SK-MEL-5 (cell line): Measurements from ENCODE around the gene TNFAIP2. TPM values are rescaled to one million over a fixed set of nuclear protein-coding genes. Genes with fewer than 3 reads are reported as not detected.

Experiments
- DNase-seq: peaks from one replicate; pipeline ENCODE4 v3.0.0-alpha.2; 2016; ENCODE audit warnings: low read depth, low spot score
- in situ Hi-C: cut with HindIII; loops from 2 replicates; pipeline ENCODE4 v1.10.0; 2016; ENCODE audit warnings: low sequenced_read_pairs, high pct_unique_total_duplicates, low pct_unique_long_range_greater_than_20kb
- total RNA-seq: library from RNA; depleted of rRNA; stranded (reverse); fragments of >200 nt; shearing (Covaris generic); gene quantifications from 2 replicates; pipeline ENCODE4 v1.2.3, GENCODE V29; 2014

The TNFAIP2 gene
- total RNA-seq, 1 experiment from 2014 or later: not detected

DNA sequence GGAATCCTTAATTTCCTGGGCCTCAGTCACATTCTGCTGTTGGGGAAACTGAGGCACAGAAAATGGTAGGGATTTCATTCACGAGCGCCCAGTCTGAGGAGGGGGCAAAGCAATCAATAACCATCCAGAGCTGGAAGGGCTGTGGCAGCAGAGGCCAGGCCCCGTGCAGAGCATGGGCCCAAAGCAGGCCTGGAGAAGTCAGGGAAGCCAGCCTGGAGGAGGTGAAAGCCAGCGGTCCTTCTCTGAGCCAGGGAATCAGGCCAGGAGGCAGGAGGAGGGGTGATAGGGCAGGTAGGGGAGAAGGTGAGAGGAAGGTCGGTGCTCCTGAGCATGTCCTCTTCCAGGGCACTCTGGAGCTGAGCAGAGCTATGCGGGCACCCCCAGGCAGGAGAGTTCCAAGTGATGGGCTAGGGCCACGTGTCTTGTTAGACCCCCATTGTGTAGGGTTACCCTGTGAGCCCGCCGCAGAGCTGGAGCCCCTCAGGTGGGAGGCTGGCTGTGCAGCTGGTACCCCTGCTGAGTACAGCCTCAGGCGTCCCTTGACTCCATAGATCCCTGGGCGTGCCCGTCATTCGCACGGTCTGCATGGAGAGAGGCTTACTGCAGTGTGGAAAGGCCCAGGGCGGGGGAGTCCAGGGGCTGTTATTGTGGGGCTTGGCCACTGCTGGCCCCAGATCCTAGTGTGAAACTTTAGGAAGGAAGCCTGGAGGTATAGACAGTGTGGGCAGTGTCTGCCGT, 4.8 kb downstream of the TNFAIP2 start:
- DNase-seq: no peak
- in situ Hi-C loops: no loop called here

DNA sequence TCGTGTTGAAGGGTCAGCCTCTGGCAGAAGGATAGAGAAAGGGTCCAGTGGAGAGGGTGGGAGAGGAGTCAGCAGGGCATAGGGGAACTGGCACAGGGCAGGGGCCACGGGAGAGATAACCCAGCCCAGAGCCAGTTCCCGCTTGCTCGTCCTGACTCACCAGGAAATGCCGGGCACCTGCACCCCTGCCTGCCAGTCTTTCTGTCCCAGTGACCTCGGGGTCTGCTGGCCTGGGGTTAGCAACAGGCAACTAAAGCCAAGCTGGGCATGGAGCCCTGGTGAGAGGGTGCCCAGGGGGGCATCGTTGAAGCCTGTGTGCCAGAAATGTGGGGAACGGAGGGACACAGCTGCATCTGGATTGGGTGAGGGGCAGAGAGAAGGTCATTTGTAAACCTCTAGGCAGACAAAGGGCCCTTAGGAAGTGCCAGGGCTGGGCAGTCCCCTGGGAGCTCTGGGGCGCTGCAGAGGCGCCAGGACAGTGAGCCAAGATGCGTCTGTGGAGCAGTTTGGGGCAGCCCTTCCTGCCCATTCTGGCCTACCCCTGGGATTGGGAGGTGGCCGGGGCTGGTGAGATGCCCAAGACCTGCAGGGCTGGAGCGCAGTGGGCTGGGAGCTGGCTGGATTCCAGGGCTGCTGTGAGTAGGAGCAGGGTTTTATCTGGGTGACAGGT, 5.5 kb downstream of the TNFAIP2 start:
- no peak for DNase-seq
- in situ Hi-C loops: no loop called here

DNA sequence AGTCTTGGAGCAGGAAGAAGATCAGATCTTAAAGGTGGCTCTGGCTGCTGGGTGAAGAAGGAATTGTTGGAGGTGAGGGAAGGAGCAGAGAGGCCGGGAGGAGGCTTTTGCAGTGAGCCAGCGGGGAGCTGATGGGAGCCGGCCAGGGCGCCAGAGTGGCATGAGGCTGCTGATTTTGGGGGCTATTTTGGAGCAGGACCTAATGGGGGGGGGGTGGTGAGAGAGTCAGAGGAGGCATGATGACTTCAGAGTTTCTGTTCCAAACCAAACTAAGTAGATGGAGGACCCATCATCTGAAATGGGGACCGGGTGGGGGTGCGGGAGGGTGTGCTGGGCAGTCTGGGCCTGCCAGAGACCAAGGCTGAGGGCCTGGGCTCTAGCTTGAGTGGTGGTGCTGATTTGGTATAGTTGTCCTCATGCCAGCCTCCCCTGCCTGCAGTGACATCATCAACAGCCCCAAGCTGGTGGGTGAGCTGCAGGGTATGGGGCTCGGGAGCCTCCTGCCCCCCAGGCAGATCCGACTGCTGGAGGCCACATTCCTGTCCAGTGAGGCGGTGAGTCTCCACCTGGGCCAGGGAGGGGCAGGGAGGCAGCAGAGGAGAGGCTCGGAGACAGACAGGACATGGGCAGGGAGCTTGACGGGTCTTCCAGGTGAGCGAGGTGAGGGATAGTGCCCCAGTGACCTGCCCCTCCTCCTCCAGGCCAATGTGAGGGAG, 6.2 kb downstream of the TNFAIP2 start:
- in situ Hi-C loops: no loop called here
- DNase-seq: no peak

DNA sequence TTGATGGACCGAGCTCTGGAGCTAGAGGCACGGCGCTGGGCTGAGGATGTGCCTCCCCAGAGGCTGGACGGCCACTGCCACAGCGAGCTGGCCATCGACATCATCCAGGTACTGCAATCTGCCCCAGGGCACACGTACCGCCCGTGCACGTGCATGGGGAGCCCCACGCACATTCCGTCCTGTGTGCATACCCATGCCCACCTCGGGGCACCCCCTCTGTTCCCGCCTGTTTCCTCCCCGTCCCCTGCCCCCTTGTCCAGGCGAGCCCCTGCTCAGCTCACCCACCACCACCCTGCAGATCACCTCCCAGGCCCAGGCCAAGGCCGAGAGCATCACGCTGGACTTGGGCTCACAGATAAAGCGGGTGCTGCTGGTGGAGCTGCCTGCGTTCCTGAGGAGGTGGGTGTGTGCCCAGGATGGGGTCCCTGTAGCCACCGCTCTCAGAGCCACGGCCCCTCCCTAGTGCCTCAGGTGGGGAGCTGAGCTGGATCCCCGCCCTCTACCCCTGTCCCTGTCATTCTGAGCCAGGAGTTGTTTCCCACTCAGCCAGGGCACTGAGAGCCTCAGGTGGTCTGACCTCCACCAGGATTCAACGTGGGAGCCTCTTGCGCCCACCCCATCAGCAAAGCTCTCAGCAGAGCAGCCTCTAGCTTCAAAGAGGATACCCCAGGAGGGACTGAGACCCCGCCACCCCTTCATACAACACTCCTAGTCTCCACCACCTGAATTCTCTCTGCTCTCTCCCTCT, 6.9 kb downstream of the TNFAIP2 start:
- in situ Hi-C loops: no loop called here
- no peak for DNase-seq

DNA sequence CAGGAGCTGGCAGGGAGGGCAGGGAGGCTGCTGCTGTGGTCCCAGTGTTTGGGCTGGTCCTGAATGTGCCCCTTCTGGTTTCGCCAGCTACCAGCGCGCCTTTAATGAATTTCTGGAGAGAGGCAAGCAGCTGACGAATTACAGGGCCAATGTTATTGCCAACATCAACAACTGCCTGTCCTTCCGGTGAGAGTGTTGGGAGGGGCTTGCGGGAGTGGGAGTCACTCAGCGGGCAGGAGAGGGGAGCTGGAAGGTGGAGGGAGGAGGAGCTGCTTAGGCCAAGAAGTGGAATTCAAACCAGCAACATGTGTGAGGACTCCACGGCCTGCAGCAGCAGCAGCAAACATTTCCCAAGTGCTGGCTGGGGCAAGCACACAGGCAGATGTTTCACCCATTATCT, 7.7 kb downstream of the TNFAIP2 start:
- no peak for DNase-seq
- in situ Hi-C loops: no loop called here

DNA sequence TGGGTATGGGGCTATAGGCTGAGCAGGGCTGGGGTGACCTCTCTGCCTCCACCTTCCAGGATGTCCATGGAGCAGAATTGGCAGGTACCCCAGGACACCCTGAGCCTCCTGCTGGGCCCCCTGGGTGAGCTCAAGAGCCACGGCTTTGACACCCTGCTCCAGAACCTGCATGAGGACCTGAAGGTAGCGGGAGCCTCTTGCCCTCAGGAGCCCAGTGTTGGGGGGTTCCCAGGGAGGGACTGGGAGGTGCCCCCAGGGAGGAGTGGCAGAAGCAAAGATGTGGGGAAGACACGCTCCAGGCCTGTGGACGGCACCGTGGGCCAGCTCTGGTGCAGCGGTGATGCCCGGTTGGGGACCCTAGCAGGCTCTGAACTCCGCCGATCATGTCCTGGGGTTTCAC, 8.3 kb downstream of the TNFAIP2 start:
- no peak for DNase-seq
- in situ Hi-C loops: no loop called here

DNA sequence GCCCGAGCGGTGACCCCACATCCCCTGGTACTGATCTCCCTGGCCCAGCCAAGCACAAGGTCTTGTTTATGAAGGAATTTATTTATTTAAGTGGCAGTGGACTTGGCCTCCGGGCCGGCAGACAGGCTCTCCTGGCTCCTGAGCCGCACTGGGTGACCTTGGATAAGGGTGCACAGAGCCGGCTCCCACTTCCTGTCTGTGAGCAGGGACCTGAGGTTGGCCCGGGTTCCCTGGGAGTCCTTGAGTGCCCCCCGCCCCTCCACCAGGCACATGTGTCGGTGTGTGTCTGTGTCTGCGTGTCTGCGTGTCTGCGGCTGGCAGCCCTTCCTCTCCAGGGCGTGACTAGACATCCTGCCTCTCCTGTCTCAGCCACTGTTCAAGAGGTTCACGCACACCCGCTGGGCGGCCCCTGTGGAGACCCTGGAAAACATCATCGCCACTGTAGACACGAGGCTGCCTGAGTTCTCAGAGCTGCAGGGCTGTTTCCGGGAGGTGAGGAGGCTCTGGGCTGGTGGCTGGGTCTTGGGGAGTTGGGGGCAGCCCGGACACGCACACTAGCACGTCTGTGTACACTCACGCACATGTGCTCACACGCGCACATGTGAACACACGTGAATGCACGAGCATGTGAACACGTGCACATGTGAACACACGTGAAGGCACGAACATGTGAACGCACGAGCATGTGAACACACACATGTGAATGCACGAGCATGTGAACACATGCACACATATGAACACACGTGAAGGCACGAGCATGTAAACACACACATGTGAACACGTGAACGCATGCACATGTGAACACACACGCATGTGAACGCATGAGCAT, 9.3 kb downstream of the TNFAIP2 start:
- no peak for DNase-seq
- in situ Hi-C loops: no loop called here

DNA sequence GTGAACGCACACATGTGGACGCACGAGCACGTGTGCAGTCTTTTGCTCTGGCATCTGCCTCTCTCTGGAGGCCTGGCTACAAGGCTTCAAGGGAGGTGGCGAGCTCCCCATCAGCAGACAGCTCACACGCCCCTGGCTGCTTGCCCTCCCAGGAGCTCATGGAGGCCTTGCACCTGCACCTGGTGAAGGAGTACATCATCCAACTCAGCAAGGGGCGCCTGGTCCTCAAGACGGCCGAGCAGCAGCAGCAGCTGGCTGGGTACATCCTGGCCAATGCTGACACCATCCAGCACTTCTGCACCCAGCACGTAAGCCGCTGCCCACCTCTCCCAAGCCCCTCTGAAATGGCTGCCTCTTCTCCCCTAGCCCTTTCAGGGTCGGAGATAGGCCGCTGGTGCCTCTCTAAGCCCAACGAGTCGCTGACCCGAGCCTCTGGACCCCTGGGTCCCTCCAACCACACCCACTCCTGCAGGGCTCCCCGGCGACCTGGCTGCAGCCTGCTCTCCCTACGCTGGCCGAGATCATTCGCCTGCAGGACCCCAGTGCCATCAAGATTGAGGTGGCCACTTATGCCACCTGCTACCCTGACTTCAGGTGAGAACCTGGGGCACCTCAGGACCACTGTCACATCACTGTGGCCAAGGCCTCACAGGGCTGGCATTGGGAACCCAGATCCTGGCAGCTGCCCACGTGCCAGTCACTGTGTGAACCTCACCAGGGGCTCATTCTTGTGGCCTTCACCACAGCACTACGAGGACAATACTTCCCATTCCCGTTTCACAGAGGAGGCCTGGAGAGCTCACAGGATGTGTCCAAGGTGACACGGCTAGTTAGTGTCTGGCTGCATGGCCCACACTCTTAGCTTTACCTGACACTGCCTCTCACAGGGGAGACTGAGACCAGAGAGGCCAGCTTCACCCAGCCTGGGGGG, 10.2 kb downstream of the TNFAIP2 start:
- in situ Hi-C loops: no loop called here

DNA sequence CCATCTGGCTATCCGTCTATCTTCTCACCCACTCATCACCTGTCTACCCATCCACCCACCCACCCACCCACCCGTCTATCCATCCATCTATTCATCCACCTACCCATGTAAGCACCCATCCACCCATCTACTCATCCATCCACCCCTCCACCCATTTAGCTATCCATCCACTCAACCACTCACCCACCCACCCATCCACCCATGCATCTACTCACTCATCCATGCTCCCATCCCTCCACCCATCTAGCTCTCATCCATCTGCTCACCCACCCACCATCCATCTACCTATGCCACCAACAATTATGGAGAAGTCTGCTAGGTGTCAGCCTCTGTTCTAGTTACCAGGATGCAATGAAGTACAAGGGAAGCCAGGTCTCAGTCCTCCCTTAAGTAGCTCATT, 11.1 kb downstream of the TNFAIP2 start:
- in situ Hi-C loops: no loop called here

More for the DNA sequence above, 10.2 kb downstream of the TNFAIP2 start:
- DNase-seq: no peak

DNA sequence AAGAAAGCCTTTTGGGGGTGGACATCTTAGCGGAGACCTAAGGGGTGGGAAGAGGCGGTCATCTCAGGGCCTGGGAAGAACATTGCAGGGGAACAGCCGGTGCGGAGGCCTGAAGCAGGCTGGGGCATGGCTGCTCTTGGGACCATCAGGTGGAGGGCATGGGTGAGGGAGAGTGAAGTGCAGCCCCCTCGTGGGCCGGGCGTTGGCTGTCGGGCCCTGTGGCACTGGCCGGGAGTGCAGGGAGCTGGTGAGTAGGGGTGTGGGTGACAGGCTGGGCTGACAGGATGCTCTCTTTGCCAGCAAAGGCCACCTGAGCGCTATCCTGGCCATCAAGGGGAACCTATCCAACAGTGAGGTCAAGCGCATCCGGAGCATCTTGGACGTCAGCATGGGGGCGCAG, 11.7 kb downstream of the TNFAIP2 start:
- DNase-seq: no peak
- in situ Hi-C loops: no loop called here

More for the DNA sequence above, 11.1 kb downstream of the TNFAIP2 start:
- DNase-seq: no peak

DNA sequence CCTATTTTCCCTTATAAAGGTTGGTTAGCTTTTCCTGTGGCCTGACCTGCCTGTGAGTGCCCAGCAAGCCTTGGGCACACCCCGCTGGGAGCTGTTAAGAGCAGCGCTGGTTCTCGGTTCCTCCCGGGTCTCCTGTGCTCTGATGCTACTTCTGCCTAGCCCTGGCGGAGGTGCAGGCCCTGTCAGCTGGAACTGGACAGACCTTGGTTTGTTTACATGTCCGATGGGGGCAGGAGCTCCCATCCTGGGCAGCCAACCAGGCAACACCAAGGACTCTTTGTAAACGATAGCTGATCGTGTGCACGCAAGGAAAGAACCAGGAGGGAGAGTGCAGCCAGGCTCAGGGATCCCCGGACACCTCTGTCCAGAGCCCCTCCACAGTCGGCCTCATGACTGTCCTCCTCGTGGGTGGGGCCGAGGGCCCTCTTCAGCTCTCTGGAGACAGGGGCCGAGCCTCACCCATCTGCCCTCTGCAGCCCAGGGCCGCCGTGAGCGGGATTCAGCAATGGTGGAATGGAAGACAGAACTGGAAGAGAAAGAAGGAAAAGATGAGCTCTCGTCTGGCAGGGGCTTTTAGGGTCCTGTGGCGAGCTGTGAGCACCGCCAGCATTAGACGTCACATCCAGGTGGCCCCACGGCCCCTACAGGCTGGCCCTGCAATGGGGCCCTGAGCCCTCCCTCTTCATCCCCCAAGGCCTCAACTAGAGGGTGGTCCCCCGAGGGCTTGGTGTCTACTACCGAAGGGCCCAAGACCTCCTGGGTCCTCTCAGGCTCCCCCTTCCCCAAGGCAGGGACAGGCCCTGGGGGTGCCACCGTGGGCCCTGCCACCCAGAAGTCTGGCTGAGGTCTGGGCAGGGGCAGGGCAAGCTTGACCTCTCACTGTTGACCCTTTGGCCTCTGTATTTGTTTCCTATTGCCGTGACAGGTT, 12.3 kb downstream of the TNFAIP2 start:
- no peak for DNase-seq
- in situ Hi-C loops: no loop called here

DNA sequence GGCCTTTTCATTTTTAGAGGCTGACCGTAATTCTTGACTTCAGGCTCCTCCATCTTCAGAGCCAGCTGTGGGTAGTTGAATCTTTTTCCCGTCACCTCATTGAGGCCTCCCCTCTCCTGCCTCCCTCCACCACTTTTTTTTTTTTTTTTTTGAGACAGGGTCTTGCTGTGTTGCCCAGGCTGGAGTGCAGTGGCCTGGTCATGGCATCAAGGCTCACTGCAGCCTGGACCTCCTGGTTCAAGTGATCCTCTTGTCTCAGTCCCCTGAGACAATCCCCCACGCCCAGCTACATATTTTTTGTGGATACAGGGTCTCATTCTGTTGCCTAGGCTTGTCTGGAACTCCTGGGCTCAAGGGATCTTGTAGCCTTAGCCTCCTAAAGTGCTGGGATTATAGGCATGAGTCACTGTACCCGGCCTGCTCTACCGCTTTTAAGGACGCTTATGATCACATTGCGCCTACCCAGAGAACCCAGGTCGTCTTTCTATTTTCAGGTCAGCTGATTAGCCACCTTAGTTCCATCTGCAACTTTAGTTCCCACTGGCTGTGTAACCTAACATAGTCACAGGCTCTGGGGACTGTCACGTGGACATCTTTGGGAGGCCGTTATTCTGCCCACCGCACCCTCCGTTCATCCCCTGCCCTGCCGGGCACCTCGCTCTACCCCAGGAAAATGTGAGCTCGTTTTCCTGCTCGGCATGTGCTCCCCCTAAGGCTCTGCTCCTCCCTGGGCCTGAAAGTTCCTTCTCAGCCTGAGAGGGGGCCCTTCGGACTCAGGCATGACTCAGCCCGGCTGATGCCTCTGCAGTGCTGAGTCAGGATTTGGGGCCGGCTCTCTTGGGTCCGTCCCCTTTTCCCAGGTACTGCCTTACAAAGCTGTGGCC, 13.4 kb downstream of the TNFAIP2 start:
- DNase-seq: no peak
- in situ Hi-C loops: no loop called here

DNA sequence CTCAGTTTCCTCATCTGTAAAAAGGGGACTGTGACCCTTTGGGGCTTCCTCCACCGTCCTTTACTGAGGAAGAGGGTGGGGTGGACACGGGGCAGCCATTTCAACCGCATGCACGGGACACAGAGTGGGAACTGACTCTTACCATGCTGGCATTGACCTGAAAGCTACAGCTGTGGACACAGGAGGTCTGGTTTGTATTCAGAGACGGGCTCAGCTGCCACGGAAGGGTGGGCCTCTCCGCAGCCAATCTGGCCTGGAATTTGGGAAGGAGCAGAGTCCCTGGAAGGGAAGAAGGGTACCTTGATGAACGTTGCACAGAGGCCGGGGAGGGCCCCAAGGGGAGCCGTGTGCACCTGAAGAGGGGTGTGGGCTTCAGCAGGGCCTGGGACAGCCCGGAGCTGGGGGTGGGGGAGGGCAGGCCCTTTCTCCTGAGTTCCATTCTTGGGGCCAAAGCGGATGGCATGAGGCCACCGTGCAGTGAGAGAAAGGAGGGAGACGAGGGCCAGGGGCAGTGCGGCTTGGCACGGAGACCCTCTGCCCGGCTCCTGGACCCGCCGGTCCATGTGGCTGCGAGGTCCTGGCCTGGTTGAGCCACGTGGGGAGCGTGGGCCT, 14.5 kb downstream of the TNFAIP2 start:
- in situ Hi-C loops: no loop called here
- no peak for DNase-seq
